GM18498 (cell line): ENCODE measurements around the gene SOAT2.

Experiments
- ATAC-seq: cut with Tn5 transposase; IDR thresholded peaks from one replicate; pipeline ENCODE4 v1.9.1; 2021; ENCODE audit warnings: mild to moderate bottlenecking, moderate library complexity; ENCODE audit not compliant: unreplicated experiment

SOAT2 gene

GRCh38 chr12:53102883-53103807 lies at the start of gene SOAT2:
SOAT2 (plus strand) TSS chr12:53103486; CDS start chr12:53103578, 92 bp downstream.
- peak; percentile 60 for ATAC-seq

GRCh38 chr12:53054112-53054878 lies 49.0 kb upstream of the SOAT2 start:
- ATAC-seq: peak; percentile 88

GRCh38 chr12:53055471-53056266 lies 47.6 kb upstream of the SOAT2 start:
- no peak for ATAC-seq

- ATAC-seq: no peak
These were observed 47.0 kb upstream of the SOAT2 start for GRCh38 chr12:53056296-53056695.

- no peak for ATAC-seq
These were observed 46.4 kb upstream of the SOAT2 start for GRCh38 chr12:53056901-53057300.

- no peak for ATAC-seq
These were observed 45.3 kb upstream of the SOAT2 start for GRCh38 chr12:53057816-53058500.

GRCh38 chr12:53058674-53059433 lies 44.4 kb upstream of the SOAT2 start:
- ATAC-seq: no peak

GRCh38 chr12:53059434-53060063 lies 43.7 kb upstream of the SOAT2 start:
- ATAC-seq: no peak

GRCh38 chr12:53060064-53060720 lies 43.1 kb upstream of the SOAT2 start:
- ATAC-seq: no peak

GRCh38 chr12:53060721-53061276 lies 42.5 kb upstream of the SOAT2 start:
- no peak for ATAC-seq

GRCh38 chr12:53061404-53062010 lies 41.8 kb upstream of the SOAT2 start:
- no peak for ATAC-seq

- ATAC-seq: no peak
These were observed 41.0 kb upstream of the SOAT2 start for GRCh38 chr12:53062011-53062961.

- no peak for ATAC-seq
These were observed 40.1 kb upstream of the SOAT2 start for GRCh38 chr12:53062977-53063707.

GRCh38 chr12:53063708-53064612 lies 39.3 kb upstream of the SOAT2 start:
- no peak for ATAC-seq
